Stimulated activated CD8-positive, alpha-beta memory T cell treated with anti-CD3 and anti-CD28 coated beads, Interleukin-2, amount 100 ng/mL, for 48 hours (primary cell): ENCODE results near the gene EPDR1.
"Not testable (repeated sequence)": the region's sequence is repeated elsewhere in the genome, so short reads cannot be mapped to it uniquely, and the experiment has no call there.

ENCODE experiments used
- DNase-seq, 2 donors: peaks; one replicate each; pipeline ENCODE4 v3.0.0-alpha.2; 2020; ENCODE audit warnings: low read depth in 2 of 2

Gene EPDR1

DNA sequence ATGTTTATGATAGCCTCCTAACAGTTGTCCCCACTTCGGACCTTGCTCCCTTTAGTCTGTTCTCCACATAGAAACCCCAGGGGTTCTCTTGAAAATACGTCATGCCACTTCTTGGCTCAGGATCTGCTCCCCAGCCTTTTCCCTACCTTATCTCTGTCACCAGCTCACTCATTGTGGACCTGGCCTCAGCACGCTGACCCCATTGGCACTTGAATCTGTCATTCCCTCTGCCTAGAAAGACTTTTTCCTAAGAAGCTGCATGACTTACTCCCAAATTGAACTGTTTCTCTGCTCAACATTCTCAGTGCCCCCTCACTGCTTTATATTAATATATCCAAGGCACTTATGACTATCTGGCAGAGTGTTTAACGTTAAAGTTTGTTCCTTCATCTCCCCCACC lies 8.4 kb downstream of the EPDR1 start:
- no peak for DNase-seq

GRCh38 chr7:37930226-37930948 lies 9.9 kb downstream of the EPDR1 start:
- no peak for DNase-seq

GRCh38 chr7:37932543-37932942 lies 12.1 kb downstream of the EPDR1 start:
- no peak for DNase-seq

DNA sequence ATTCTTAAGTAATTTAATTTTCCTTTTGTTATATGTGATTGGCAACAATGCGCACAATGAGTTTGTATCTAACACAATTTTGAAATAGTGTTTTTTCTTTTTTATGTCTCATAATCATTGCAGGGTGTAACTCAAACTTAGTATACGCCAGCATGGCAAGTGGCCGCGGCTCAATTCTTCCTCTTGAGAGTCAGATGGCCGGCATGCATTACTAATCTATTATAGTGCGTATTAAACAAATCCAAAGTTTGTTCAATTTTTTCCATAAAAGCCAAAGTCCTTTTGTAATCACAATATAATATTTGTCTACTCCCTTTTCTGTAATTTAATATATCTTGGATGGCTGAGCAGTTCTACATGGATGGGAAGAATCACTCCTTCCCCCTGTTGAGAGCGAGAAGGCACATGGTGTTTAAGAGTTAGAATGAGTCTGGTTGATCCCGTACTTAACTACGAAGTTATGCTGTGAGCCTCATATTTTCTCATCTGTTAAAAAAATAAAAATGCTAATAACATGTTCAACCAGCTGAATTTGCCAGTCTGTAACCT lies 12.7 kb downstream of the EPDR1 start:
- no peak for DNase-seq

DNA sequence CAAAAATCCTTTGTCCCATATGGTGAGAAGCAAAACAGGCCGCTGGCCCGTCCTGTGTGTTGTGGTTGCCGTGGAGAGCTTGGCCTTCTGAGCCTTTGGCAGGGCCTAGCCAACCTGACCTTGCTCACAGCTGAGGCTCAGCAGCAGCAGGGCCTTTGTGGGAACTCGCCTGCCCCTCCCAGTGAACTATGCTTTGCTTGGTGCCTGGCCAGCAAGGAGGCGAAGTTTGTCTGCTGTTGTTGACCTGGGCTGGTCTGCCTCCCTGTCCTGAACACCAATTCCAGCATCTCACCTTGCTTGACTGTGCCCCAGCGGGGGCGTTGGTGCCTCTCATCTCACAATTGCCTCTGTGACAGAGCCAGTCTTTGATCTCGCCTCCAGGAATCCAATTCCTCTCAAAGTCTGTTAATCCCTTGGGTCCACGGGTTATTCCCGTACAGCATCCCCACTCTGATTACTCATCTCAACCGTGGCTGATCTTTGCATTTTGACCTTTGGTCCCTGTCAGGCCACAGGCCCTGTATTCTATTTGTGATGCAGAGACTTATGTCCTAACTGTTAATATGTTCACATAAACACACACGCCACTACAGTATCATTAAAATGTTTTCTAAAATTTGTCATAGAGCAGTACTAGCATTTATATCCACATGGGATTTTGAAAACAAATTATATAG lies 22.6 kb downstream of the EPDR1 start:
- no peak for DNase-seq

GRCh38 chr7:37943905-37944736 lies 23.7 kb downstream of the EPDR1 start:
- DNase-seq: no peak

- DNase-seq: no peak
These were observed 24.3 kb downstream of the EPDR1 start for GRCh38 chr7:37944737-37945054.

- DNase-seq: no peak
These were observed 24.9 kb downstream of the EPDR1 start for GRCh38 chr7:37945336-37945735.

- DNase-seq: no peak
These were observed 26.9 kb downstream of the EPDR1 start for GRCh38 chr7:37947138-37947940.

DNA sequence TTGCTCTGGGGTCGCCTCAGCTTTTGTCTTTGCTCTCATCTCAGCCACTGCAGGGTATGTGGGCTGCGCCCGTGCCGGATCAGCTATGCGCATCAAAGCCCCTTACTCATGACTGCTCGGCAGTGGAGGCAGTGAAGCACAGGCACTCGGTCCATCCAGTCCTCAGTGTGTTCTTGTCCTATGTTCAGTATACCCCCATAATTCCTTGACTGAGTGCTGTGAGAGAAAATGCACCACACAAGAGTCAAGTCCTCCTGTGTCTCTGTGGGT lies 27.4 kb downstream of the EPDR1 start:
- no peak for DNase-seq

DNA sequence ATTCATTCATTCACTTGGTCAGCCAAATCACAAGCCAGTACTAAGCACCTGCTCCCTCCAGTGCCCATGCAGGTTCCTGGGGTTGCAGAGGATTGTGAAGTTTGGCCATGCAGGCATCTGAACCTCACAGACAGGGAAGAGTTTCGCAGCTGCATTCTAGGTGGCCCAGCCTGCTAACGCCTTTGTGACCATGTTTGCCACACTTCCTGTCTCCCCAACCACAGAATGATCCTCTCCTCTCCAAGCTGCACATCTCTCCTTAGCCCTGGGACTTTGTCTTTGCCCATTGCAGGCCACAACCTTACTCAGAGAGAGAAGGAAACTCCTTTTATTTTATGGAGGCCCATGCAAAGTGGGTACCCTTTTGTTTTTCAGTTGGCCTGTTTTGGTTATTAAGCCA lies 31.8 kb downstream of the EPDR1 start:
- DNase-seq: no peak

DNA sequence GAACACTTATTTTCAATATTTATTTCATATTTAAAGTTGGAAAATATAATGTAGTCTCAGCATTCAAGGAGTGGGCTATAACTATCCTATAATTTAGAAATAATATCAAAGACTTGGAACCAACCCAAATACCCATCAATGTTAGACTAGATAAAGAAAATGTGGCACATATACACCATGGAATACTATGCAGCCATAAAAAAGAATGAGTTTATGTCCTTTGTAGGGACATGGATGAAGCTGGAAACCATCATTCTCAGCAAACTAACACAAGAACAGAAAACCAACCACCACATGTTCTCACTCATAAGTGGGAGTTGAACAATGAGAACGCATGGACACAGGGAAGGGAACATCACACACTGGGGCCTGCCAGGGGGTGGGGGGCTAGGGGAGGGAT lies 33.8 kb downstream of the EPDR1 start:
- DNase-seq: not testable (repeated sequence)

DNA sequence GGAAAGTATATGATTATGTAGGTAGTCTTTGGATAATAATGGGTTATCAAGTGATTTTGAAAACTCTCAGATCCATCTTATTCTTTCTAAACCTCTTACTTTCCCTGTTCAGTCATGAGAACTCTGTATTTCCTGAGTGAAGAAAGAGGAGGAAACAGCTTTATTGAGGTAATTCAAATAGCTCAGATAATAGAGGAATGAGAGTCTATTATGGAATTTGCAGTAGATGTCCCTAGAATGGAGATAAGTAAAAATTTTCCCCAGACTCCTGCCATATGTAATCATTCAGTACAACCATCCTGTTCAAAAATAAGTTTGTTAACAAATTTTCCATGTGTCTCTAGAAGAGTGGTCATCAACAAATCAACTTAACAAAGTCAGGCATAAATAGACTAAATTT lies 36.4 kb downstream of the EPDR1 start:
- DNase-seq: no peak

GRCh38 chr7:37957221-37957970 lies 37.0 kb downstream of the EPDR1 start:
- no peak for DNase-seq

DNA sequence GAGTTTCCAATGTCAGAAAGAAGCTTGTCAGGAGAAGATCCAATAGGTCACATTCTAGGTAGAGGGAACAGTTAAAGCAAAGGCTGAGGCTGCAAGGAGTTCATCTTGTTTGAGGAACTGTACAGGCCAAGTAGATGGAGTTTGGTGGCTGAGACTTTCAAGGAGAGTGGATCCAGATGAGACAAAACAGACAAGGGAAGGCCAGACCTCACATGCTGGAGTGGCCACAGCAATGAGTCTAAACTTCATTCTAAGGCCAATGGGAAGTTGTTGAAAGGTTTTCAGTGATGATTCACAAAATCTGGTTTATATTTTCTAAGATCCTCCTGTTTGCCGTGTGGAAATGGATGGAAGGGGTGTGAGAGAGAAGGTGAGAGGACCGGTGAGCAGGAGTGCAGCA lies 40.0 kb downstream of the EPDR1 start:
- no peak for DNase-seq

DNA sequence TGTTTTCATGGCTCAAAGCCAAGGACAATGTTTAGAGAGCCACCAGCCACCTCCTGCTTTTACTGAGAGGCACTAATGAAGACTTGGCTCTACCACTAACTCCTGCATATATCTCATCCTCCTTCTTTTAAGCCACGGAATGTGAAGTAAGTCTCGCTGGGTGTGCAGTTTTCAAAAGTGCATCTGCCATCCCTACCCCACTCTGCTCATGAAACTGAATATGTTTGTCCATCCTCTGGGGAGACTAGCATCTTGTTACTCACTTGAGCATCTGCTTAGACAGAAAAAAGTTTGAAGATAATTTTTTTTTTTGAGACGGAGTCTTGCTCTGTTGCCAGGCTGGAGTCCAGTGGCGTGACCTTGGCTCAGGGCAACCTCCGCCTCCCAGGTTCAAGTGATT lies 40.8 kb downstream of the EPDR1 start:
- DNase-seq: no peak

GRCh38 chr7:37964196-37964595 lies 43.8 kb downstream of the EPDR1 start:
- DNase-seq: no peak

- DNase-seq: no peak
These were observed 49.8 kb downstream of the EPDR1 start for GRCh38 chr7:37970211-37970610.

DNA sequence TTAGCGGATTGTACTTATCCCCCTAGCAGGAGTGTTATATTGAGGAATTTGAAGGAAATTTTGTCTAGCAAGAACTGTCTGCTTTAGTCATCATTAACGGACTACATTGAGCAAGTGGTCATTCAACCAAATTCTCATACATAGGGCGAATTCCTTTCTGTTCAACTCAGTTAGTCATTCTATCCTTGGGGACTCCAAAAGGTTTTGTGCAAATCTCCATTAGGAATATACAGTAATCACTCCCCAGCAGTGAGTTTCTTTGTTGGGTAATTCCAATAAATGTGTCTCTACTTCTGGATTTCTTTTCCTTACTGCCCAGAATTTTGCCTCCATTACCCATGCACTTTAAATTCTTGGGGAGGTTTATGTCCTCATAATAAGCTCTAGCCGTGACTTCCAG lies 51.1 kb downstream of the EPDR1 start:
- no peak for DNase-seq

GRCh38 chr7:37973915-37974314 lies 53.5 kb downstream of the EPDR1 start:
- DNase-seq: no peak

DNA sequence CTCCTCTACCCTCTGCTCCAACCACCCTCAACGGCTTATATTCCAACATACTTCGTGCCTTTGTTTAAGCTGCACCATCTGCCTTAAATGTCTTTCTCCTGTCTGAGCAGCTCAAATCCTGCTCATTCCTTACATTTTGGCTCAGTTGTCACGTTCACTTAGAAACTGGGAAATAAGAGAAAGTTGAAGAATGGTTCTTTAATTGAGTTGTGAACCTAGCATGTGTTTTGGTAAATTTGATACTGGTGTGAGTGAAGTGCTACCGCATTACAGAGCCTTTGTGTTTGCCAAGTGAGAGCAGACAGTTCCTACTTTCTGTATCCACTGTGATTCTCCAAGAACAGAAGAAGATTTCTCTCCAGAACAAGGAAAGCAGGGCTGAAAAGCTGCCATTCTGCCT lies 54.3 kb downstream of the EPDR1 start:
- no peak for DNase-seq
